GM21576 (cell line): ENCODE results near the gene ZHX3.
"Not testable (repeated sequence)": the region's sequence is repeated elsewhere in the genome, so short reads cannot be mapped to it uniquely, and the experiment has no call there.

Experiments used
- ATAC-seq: cut with Tn5 transposase; IDR thresholded peaks from one replicate; pipeline ENCODE4 v1.9.1; 2021; ENCODE audit warnings: mild to moderate bottlenecking, moderate library complexity; ENCODE audit not compliant: unreplicated experiment

The ZHX3 gene

DNA sequence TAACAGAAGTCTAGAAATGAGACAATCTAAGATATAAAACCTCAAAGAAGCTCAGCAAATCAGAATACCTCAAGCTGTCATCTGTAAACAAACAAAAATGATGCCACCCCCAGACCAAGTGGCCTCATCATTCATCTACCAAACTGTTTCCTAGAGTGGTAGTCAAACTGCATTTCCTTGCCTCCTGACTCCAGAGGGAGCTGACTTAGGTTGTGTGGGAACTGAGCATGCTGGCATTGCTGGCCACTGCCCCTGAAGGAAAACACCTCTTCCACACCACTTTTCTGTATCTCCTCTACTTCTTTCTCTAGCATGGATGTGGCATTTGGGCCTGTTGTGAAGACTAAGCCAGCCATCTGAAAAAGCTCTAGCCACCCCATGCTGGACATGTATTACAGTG lies 56.3 kb downstream of the ZHX3 start:
- no peak for ATAC-seq

DNA sequence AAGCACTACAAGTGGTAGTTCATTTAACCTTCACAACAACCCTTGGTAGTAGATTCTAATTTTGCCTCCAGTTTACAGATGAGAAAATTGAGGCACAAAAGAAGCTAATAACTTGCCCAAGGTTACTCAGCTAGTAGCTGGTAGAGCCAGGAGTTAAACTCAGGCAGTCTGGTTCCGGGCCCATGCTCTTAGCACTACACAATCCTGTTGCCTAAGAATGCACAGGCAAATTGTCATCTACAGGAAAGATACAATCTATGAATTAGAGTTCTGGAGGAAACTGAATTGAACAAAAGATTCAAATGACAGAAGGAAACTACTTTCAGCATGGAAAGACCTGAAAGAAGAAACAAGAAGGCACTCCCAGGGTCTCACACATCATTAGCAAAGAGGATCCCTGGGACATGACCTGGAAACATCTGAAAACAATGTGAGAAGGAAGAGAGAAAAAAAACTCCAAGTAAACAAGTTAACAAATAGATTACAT lies 56.8 kb downstream of the ZHX3 start:
- no peak for ATAC-seq

DNA sequence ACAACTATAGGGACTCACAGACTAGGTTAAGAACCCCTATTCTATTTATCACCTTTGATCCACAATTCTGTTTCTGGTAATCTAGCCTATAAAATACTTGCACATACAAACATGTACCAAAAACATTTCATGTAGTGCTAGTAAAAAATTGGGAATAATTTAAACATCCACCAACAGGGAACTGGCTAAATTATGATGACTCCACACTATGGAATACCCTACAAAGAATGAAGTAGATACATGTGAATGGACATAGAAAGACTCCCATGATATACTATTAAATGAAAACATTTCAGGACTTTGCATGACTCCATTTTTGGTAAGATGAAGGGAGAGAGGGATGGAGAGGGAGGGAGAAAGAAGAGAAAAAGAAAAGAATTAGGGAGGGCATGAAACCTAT lies 58.2 kb downstream of the ZHX3 start:
- ATAC-seq = no peak

DNA sequence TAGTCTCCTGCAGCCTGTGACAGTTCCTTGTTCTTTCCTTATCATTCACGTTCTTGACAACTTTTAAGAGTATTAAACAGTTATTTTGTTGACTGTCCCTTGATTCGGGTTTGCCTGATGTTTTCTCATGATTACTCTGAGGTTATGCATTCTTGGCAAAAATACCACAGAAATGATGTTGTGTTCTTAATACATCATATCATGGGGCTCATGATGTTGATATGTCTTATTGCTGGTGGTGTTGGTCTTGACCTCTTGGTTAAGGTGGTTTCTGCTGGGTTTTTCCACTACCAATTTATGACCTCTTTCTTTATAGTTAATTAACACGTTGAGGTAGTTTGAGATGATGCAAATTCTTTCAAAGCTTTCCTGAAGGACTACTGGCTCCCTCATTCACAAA lies 59.1 kb downstream of the ZHX3 start:
- ATAC-seq = no peak

DNA sequence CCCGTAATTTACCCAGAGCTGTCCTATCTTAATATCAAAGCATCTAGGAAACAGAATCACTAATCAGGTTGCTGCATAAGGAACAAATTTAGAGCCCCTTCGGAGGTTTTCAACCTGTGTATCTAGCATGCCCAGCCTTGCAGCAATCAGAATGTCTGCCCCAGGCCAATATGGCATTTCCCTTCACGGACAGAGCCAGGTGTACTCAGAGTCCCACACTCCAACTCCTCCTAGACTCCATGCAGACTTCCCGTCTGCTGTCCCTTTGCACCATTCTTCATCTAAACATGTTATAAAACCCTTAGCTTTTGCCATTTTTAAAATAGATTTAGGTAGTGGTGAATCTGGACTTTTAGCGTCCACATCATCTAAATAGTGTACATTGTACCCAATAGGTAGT lies 61.0 kb downstream of the ZHX3 start:
- no peak for ATAC-seq

DNA sequence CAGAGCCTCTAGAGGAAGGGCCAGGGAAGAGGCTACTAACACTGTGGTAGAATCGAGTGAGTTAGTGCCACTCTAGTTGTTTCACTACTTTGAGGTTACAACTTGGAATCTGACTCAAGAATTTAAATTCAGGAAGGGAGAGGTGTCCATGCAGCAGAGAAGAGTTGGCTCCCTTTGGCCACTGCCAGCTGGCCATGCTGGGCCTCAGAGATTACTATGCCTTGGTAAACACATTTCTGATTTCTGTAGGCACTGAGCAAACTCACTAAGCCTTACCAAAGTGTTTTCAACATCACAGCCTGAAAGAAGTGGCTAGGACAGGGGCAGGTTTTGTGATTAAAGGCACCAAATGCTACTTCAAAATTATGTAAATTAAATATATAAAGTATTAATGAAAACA lies 61.9 kb downstream of the ZHX3 start:
- no peak for ATAC-seq

DNA sequence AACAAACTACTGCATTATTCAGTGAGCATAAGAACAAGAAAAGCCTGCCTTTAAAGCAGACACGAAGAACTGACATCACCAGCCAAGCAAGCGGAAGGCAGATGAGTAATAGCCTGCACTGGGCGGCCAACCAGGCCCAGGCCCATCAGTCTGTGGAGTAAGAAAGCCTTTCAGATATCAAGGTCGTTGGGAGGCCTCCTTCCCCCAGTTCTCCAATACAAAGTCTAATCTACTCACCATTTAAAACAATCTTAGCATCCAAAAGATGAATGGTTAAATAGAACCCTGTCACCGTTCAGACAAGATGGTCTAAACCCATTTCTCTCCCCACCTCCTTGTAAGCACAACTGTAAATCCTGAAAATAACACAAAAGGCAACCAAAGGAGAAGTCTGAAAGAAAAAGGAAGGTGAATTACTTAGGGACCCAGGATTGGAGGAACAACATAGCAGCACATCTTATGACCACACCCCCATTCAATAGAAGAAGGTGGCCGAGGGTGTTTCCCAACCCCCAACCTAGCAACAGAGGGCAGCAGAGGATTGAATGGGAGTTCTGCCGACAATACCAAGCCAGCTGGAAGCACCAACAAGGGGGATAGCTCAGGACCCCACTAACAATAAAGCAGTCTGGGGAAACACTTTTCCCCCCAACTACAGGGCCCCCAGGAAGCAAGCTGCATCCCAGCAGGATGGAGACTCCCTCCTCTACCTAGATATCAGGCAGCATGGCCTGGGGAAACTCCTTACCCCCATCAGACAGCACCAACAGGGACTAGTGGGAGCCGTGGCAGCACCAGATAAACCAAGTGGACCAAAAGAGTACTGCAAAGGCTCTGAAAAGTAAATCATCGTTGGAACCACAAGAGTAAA lies 67.9 kb downstream of the ZHX3 start:
- ATAC-seq = peak; percentile 51

DNA sequence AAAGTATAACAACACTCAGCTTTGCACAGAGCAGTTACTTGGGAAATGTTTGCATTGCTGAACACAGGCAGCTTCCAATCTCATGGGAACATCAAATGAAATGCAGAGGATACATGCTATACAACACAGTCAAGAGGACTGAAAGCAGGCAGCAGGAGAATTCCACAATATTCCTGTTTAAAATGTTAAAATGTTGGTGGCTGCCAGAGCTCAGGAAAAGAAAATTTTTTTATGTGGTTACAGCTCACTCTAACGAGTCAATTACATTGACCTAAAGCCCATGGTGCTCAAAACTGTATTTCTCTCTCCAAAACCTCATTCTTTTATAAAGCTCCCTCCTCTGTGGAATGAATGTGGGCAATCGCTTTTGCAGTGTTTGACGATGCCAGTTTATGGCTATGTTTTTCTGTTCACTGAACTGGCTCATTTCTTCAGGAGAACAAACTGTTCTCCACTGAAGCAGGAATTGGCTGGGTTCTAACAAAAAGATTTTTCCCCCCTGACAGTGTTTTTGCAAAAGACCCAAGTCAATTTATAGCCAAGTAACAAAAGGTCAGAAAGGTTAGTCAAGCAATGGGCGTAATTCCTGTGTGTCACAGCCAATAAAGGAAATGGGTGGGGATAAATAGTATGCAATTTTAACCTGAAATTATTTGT lies 69.0 kb downstream of the ZHX3 start:
- no peak for ATAC-seq

DNA sequence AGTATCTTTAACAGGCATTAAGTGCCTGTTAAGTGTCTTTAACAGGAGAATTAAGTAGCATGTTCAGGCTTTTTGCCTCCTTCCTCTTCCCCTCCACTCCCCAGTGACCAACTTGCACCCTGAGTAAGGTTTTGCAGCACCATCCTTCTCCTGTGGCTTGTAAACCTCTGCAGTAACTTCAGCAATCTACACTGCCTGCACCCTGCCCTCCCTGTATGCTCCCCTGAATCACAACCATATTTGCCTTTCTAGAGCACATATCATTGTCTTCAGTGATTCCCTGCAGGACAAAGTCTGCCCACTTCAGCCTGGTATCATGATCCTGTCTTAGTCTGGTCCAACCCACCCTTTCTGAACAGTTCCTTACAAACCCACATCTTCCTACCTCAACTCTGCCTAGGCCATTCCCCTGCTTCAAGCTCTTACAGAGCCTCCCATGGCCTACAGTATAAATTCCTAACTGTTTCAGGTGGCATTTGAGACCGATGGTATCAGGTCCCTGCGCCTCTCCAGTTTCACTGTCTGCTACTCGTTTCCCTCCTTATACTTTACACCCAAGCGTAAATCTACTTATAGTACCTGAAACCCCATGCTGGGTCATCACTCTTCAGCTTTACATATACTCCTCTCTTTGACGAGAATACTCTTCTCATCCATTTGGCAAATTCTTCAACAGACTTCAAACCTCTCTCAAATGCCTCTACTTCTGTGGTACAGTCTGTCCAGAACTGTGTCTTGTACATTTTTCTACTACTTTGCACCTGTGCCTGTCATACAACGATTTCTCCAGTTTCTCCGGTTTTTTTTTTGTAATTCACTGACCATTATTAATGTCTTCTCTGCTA lies 69.8 kb downstream of the ZHX3 start:
- ATAC-seq = no peak

DNA sequence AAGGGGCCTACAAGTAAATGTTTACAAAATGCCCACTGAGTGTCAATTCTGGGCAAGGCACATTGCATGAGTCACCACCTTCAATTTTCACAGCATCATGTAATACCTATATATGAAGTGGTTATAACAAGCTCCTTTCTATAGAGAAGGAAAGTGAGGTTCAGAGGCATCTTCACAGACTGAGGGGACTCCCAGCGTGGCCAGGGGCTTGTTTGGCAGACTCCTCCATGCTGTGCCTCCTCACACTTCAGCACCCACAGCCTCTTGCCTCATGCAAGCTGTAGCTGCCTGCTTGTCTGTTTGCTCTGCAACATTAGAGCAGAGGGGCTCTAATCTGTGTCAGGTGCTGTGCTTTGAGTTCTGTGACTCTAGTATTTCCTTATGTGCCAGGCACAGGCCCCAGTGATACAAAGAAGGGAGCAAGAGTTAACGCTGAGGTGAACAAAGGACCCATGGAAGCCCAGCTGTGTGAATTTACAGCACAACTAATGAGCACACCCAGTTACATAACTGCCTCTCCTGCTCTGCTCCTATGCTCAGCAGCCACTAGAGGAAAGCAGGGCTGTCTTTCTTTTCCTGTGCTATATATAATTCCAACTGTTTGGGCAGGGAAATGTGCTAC lies 72.3 kb downstream of the ZHX3 start:
- ATAC-seq = no peak

DNA sequence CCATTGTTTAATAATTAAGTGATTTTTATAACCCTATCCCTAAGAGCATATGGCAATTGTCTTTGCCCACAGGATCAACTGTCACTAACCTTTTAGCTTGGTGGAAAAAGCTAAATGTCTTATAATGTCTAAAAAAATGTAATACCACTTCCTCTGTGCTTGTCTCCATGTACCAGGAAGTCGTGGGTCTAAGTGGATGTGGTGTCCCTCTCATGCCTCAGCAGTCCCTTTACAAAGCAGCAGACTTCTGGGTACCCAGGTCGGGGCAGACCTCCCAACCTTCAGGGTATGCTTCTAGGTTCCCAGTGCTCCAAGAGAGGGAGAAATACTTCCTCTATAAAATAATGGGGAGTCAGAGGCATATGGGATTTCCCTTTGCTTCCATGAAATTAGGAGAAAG lies 74.7 kb downstream of the ZHX3 start:
- ATAC-seq = no peak

DNA sequence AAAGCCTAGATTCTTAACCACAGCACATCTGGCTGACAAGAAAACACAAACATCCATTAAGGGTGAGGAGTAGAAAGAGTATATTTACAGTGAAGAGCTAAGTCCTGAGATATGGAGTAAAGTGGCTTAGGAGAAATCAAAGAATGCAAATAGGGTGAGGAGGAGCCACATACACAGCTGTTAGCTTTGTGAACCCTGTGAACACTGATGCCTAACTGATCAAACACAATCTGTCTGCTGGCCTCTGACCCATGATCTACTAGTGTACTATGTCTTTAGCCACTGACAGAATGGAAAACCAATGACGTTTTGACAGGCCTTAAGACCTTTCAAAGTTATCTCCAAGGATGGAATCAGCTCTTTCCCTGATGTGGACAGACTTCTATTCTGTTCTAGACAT lies 75.2 kb downstream of the ZHX3 start:
- ATAC-seq = no peak

DNA sequence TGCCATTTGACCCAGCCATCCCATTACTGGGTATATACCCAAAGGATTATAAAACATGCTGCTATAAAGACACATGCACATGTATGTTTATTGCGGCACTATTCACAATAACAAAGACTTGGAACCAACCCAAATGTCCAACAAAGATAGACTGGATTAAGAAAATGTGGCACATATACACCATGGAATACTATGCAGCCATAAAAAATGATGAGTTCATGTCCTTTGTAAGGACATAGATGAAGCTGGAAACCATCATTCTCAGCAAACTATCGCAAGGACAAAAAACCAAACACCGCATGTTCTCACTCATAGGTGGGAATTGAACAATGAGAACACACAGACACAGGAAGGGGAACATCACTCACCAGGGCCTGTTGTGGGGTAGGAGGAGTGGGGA lies 80.3 kb downstream of the ZHX3 start:
- not testable (repeated sequence) for ATAC-seq

DNA sequence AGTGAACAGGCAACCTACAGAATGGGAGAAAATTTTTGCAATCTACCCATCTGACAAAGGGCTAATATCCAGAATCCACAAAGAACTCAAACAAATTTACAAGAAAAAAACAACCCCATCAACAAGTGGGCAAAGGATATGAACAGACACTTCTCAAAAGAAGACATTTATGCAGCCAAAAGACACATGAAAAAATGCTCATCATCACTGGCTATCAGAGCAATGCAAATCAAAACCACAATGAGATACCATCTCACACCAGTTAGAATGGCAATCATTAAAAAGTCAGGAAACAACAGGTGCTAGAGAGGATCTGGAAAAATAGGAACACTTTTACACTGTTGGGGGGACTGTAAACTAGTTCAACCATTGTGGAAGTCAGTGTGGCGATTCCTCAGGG lies 80.7 kb downstream of the ZHX3 start:
- not testable (repeated sequence) for ATAC-seq

DNA sequence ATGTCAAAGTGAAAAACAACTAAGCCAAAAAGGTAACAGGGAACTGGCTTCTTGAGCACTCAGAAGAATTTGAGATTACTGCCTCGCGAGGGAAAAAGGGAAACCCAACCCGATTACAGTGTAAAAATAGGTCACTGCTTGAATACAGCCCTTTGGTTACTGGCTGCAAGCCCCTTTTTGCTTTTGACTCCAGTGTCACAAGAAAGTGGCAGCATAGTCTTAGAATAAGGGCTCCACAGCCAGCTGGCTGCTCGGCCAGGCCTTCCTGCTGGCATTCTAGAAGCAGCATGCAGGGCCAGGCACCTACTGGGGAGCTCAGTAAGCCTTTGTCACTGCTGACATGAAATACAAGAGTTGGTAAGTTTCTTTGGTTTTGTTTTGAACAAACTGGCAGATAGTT lies 83.0 kb downstream of the ZHX3 start:
- ATAC-seq = no peak

DNA sequence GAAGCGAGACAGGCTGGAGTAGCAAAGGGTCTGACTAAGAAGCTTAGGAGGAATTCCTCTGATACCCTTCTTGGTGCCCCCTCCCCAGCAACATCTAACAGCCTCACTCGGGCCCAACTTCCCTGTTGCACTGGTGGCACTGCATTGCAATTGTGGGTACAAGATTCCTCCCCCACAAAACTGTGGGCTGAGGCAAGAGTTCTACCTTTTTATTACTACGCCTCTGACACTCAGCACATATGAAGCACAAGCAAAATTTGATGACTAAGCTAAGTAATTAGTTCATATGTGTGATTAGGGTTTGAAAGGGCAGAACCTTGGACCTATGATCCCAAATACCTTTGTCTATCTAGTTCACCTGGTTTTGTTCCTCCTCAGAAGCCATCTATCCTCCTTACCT lies 83.5 kb downstream of the ZHX3 start:
- ATAC-seq = no peak

DNA sequence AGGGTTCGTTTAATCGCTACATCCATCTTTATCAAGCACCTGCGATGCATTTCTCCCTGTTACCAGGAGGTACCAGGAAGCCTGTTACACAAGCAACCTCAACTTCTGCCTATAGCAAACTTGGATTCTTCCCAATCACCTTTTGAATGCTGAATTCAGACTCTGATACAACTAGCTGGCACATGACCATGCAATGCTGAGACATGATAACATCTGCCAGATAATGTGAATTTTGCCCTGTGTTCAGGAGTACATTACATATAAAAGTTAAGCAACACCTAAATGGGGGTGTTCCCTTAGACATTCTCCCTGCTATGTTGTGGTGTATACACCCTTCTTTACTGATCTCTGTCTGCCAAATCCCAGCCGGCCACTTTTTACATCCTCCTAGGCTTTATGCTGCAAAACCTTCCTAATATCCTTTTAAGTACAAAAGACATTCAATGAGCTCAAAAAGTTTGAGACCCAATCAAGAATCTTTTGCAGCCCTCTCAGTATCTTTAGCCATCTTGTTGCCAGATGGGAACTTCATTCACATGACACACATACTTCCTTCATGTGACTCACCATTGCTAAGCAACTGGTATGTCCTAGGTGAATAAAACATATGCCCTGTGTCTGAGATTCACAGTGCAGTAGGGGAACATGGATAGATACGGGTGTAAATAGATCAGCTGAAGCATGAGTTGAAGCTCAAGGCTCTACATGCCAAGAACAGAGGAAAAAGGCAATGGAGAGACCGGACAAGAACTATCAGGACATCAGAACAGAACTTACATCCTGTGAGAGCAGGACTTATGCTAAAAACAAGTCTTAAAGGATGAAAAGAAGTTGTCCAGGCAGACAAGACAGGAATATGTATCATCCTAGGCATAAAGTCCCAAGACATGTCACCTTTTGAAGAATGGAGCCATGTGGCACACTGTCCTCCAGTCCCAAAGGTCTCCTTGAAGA lies 84.3 kb downstream of the ZHX3 start:
- no peak for ATAC-seq

DNA sequence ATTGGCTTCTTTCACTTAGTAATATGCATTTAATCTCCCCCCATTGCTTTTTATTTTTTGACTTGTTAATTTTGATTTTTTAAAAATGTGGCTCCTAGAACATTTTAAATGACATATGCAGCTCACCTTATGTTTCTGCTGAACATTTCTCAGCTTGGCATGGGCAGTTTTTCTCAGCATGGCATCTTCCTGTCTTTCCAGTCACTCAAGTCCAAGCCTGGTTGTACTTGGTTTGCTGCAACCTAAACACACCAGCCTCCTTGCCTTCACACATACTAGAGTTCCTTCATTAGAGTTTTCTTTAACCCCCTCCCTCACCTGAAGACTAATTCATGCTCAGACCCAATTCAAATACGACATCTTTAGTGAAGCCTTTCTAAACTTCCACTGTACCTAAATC lies 86.4 kb downstream of the ZHX3 start:
- ATAC-seq = no peak

DNA sequence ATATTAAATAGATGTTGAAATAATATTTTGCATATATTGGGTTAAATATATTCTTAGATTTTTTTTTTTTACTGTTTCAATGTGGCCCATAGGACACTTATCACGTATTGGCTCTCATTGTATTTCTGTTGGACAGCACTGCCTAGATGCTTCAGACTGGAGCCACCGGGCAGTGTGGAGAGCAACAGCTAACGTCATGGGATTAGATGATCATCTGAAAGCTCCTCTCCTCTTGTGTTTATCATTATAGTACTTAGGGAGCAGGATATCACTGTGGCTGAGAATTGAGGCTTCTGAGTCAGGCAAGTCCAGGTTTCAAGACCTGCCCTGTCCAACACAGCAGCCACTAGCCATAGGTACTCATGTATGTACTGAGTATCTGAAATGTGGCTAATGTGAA lies 87.4 kb downstream of the ZHX3 start:
- ATAC-seq = no peak

DNA sequence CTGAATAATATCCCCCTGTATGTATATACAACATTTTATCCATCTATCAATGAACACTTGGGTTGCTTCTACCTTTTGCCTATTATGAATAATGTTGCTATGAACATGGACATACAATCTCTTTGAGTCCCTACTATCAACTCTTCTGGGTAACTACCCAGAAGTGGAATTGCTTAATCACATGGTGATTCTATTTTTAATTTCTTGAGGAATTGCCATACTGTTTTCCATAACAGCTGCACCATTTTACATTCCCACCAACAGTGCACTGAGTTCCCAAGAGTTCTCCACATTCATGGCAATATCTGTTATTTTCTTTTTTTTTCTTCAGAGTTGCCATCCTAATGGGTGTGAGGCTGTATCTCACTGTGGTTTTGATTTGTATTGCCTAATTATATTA lies 88.3 kb downstream of the ZHX3 start:
- no peak for ATAC-seq
